Tibial nerve (tissue), 4 donors: ENCODE results near the gene AP5M1. TPM values are rescaled to one million over a fixed set of nuclear protein-coding genes. Genes with fewer than 3 reads are reported as not detected.

Source experiments
- DNase-seq, 2 donors: peaks; one replicate each; pipeline ENCODE4 v3.0.0-alpha.2; 2019; ENCODE audit warnings: low spot score in 2 of 2
- H3K27ac ChIP-seq, 4 donors: fragments of 200-600 bp; sonication (generic) in 3 of 4; one replicate each; pipeline ENCODE4 v1.5.1; 2017 to 2019; ENCODE audit warnings: mild to moderate bottlenecking in 1 of 4
- H3K27me3 ChIP-seq, 2 donors: fragments of 200-600 bp; sonication (generic) in 1 of 2; one replicate each; pipeline versions ENCODE4 v1.5.1 to v1.6.0; 2017 to 2019
- H3K36me3 ChIP-seq, 3 donors: fragments of 200-600 bp; sonication (generic); one replicate each; pipeline ENCODE4 v1.5.1; 2018 to 2019
- H3K4me1 ChIP-seq, 4 donors: fragments of 200-600 bp; sonication (generic) in 3 of 4; one replicate each; pipeline ENCODE4 v1.5.1; 2017 to 2019
- H3K4me3 ChIP-seq, 4 donors: fragments of 200-600 bp; sonication (generic) in 3 of 4; one replicate each; pipeline ENCODE4 v1.5.1; 2017 to 2019; ENCODE audit warnings: mild to moderate bottlenecking in 1 of 4, moderate library complexity in 1 of 4
- H3K9me3 ChIP-seq, 4 donors: fragments of 200-600 bp; sonication (generic) in 3 of 4; one replicate each; pipeline ENCODE4 v1.5.1; 2017 to 2019
- CTCF ChIP-seq, 5 experiments: fragments of 200-600 bp in 3 of 5; fragments of 450-650 bp in 2 of 5; sonication (generic) in 3 of 5; IDR thresholded peaks; one replicate each; pipeline ENCODE4 v1.5.1; 2016 to 2019; ENCODE audit warnings: antibody characterized with exemption in 5 of 5, mild to moderate bottlenecking in 3 of 5, moderate library complexity in 2 of 5
- EP300 ChIP-seq, 2 donors: sonication (generic); formaldehyde crosslinking; IDR thresholded peaks; one replicate each; pipeline ENCODE4 v1.6.1; 2017; ENCODE audit warnings: antibody characterized with exemption in 2 of 2, mild to moderate bottlenecking in 1 of 2
- POLR2A ChIP-seq, 2 donors: fragments of 450-650 bp; IDR thresholded peaks; one replicate each; pipeline ENCODE4 v1.6.1; 2017; ENCODE audit warnings: antibody characterized with exemption in 2 of 2, mild to moderate bottlenecking in 2 of 2, moderate library complexity in 2 of 2
- WGBS, 2 donors: methylation state at CpG; one replicate each; pipeline ENCODE4 v1.1.5; 2018; 5-methylcytosine and 5-hydroxymethylcytosine counted together
- total RNA-seq, 4 donors: library from RNA; depleted of rRNA; stranded (reverse); fragments of >200 nt; gene quantifications; one replicate each; pipeline ENCODE4 v1.1.0, GENCODE V29; 2016

Gene AP5M1
- total RNA-seq, 4 donors from 2014 or later: 11.6 to 18.3 (median 13.1) TPM

GRCh38 chr14:57259672-57260071 is 9.1 kb upstream of the AP5M1 start:
- Histone ChIP-seq H3K27ac (no peak overlapping the region), H3K4me1 (peaks cover 0 to 26% (median 0%) of the 10 kb centered on the region in 4 donors), H3K9me3 (no peaks in the 10 kb centered on the region), H3K4me3 (no peak overlapping the region), H3K27me3 (no peaks in the 10 kb centered on the region), H3K36me3 (peaks cover 0 to 19% (median 0%) of the 10 kb centered on the region in 3 donors)
- 72 to 75% methylated on average over 1 of the region's 1 CpG for WGBS, 2 donors
- DNase-seq: no peak
- TF ChIP-seq CTCF (IDR thresholded peaks at IDR 0.05) (no peak), POLR2A (IDR thresholded peaks at IDR 0.05) (no peak), EP300 (IDR thresholded peaks at IDR 0.05) (no peak)

DNA sequence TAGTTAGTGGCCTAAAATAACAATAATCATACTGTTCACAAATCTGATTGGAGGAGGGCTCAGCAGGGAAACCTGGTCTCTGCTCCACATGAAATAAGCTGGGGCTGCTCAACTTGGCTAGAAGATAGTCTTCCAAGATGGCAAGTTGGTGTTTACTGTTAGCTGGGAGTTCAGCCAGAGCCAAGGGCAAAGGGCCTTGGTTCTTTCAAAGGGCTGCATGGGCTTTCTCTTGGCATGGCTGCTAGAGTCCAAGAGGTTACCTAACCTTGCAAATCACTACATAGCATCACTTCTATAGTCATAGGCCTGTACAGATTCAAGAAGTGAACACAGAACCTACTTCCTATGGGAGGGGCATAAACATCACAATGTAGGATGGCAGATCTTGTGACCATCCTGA is 7.2 kb upstream of the AP5M1 start:
- no peak for DNase-seq
- H3K4me3 ChIP-seq: no peak overlapping the region
- no peak overlapping the region for H3K27ac ChIP-seq
- peaks cover 0 to 43% (median 2%) of the 10 kb centered on the region in 4 donors for H3K4me1 ChIP-seq
- H3K36me3 ChIP-seq: peaks cover 0 to 7% (median 0%) of the 10 kb centered on the region in 3 donors
- no peaks in the 10 kb centered on the region for H3K9me3 ChIP-seq
- no peaks in the 10 kb centered on the region for H3K27me3 ChIP-seq
- no peak for TF ChIP-seq POLR2A (IDR thresholded peaks at IDR 0.05)
- TF ChIP-seq EP300 (IDR thresholded peaks at IDR 0.05): no peak
- TF ChIP-seq CTCF (IDR thresholded peaks at IDR 0.05): no peak

GRCh38 chr14:57262117-57262516 is 6.7 kb upstream of the AP5M1 start:
- no peak for DNase-seq
- no peak overlapping the region for H3K4me3 ChIP-seq
- no peaks in the 10 kb centered on the region for H3K9me3 ChIP-seq
- H3K4me1 ChIP-seq: peaks cover 0 to 43% (median 5%) of the 10 kb centered on the region in 4 donors
- H3K36me3 ChIP-seq: peaks cover 0 to 5% (median 0%) of the 10 kb centered on the region in 3 donors
- no peak overlapping the region for H3K27ac ChIP-seq
- TF ChIP-seq EP300 (IDR thresholded peaks at IDR 0.05) (no peak), CTCF (IDR thresholded peaks at IDR 0.05) (no peak), POLR2A (IDR thresholded peaks at IDR 0.05) (no peak)
- H3K27me3 ChIP-seq: no peaks in the 10 kb centered on the region

DNA sequence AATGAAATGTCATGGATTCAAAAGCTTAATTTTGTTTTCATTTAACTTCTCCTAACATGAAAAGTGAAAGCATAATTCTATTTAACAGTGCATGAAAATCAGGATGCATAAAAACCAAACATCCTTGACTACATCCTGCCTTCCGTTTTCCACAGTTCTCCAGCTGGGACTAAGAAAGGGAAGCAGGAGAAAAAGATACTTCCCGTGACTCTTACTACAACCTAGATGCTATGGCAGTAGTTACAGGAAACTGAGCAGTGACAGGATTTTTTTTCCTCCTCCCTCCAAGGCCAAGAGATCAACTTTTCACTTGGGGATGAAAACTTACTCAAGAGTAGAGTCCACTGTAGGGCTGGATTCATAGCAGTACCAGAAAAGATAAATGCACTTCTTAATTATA is 2.7 kb upstream of the AP5M1 start:
- H3K36me3 ChIP-seq: no peaks in the 10 kb centered on the region
- H3K4me3 ChIP-seq: no peak overlapping the region
- WGBS, 2 donors: 13 to 21% methylated on average over 2 of the region's 2 CpGs
- no peak overlapping the region for H3K27ac ChIP-seq
- H3K4me1 ChIP-seq: peaks cover 0 to 57% (median 19%) of the 10 kb centered on the region in 4 donors
- no peak for DNase-seq
- H3K9me3 ChIP-seq: no peaks in the 10 kb centered on the region
- TF ChIP-seq CTCF (IDR thresholded peaks at IDR 0.05): no peak
- no peak for TF ChIP-seq POLR2A (IDR thresholded peaks at IDR 0.05)
- no peak for TF ChIP-seq EP300 (IDR thresholded peaks at IDR 0.05)
- no peaks in the 10 kb centered on the region for H3K27me3 ChIP-seq

- Histone ChIP-seq H3K27me3 (no peaks in the 10 kb centered on the region), H3K36me3 (peaks cover 0 to 25% (median 0%) of the 10 kb centered on the region in 3 donors), H3K4me3 (no peak overlapping the region), H3K27ac (no peak overlapping the region), H3K9me3 (no peaks in the 10 kb centered on the region), H3K4me1 (peaks cover 0 to 23% (median 14%) of the 10 kb centered on the region in 4 donors)
- 91 to 94% methylated on average over 1 of the region's 1 CpG for WGBS, 2 donors
- DNase-seq: no peak
- TF ChIP-seq POLR2A (IDR thresholded peaks at IDR 0.05) (no peak), EP300 (IDR thresholded peaks at IDR 0.05) (no peak), CTCF (IDR thresholded peaks at IDR 0.05) (no peak)
Observed at GRCh38 chr14:57273236-57273635, 4.5 kb downstream of the AP5M1 start.
